ENCODE measurements around the gene STX11. TPM values are rescaled to one million over a fixed set of nuclear protein-coding genes. Genes with fewer than 3 reads are reported as not detected.

STX11 gene
- total RNA-seq, 1 experiment from 2014 or later = 0.24 TPM

- Mint-ChIP-seq H3K9me3 (ENCODE audit: low read depth, unreplicated experiment) (no peaks in the 10 kb centered on the region), H3K27me3 (ENCODE audit: unreplicated experiment) (no peaks in the 10 kb centered on the region), H3K27ac (ENCODE audit: unreplicated experiment) (no peak overlapping the region), H3K36me3 (ENCODE audit: insufficient read depth, unreplicated experiment) (no peaks in the 10 kb centered on the region), H3K4me1 (ENCODE audit: low read depth, unreplicated experiment) (peaks cover 7% of the 10 kb centered on the region), H3K4me3 (ENCODE audit: low read depth, unreplicated experiment) (no peak overlapping the region)
- no peak for DNase-seq
- intact Hi-C loops (cut with micrococcal nuclease; ENCODE audit: unreplicated experiment) = no loop called here
- CTCF ChIA-PET = no interaction called here
- no peak for TF ChIP-seq CTCF (IDR thresholded peaks at IDR 0.05; ENCODE audit: unreplicated experiment)
- no TSS peak for BruUV-seq (replicated peaks)
Measured at GRCh38 chr6:144162977-144163376, 12.7 kb downstream of the STX11 start.

GRCh38 chr6:144165784-144166183 lies 15.5 kb downstream of the STX11 start:
- Mint-ChIP-seq H3K27me3 (ENCODE audit: unreplicated experiment) (no peaks in the 10 kb centered on the region), H3K27ac (ENCODE audit: unreplicated experiment) (no peak overlapping the region), H3K36me3 (ENCODE audit: insufficient read depth, unreplicated experiment) (no peaks in the 10 kb centered on the region), H3K4me1 (ENCODE audit: low read depth, unreplicated experiment) (no peaks in the 10 kb centered on the region), H3K9me3 (ENCODE audit: low read depth, unreplicated experiment) (no peaks in the 10 kb centered on the region), H3K4me3 (ENCODE audit: low read depth, unreplicated experiment) (no peak overlapping the region)
- no peak for TF ChIP-seq CTCF (IDR thresholded peaks at IDR 0.05; ENCODE audit: unreplicated experiment)
- no peak for DNase-seq
- CTCF ChIA-PET = no interaction called here
- BruUV-seq (replicated peaks) = no TSS peak
- intact Hi-C loops (cut with micrococcal nuclease; ENCODE audit: unreplicated experiment) = no loop called here

DNA sequence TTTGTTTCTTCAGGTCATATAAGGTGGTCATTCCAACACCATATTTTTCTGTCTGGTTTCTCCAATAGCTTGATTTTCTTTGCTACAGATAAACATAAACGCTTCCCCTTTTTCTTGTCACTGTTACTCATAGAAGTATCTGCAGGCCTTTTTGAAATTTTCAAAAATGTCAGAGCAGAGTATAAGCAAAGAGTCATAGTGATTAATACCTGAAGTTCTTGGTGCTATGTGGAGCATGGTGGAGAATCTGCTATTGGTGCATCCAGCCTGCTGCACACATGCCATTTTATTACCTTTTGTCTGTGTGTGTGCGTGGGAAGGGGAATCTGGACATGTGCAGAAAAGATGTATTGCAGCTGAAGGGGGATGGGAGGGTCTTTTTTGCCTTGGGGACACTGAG lies 19.7 kb downstream of the STX11 start:
- Mint-ChIP-seq H3K27me3 (ENCODE audit: unreplicated experiment) (no peaks in the 10 kb centered on the region), H3K4me1 (ENCODE audit: low read depth, unreplicated experiment) (no peaks in the 10 kb centered on the region), H3K4me3 (ENCODE audit: low read depth, unreplicated experiment) (no peak overlapping the region), H3K9me3 (ENCODE audit: low read depth, unreplicated experiment) (no peaks in the 10 kb centered on the region), H3K36me3 (ENCODE audit: insufficient read depth, unreplicated experiment) (no peaks in the 10 kb centered on the region), H3K27ac (ENCODE audit: unreplicated experiment) (no peak overlapping the region)
- no peak for TF ChIP-seq CTCF (IDR thresholded peaks at IDR 0.05; ENCODE audit: unreplicated experiment)
- BruUV-seq (replicated peaks) = no TSS peak
- no peak for DNase-seq
- CTCF ChIA-PET = no interaction called here
- intact Hi-C loops (cut with micrococcal nuclease; ENCODE audit: unreplicated experiment) = no loop called here

GRCh38 chr6:144171406-144171805 lies 21.1 kb downstream of the STX11 start:
- Mint-ChIP-seq H3K36me3 (ENCODE audit: insufficient read depth, unreplicated experiment) (no peaks in the 10 kb centered on the region), H3K9me3 (ENCODE audit: low read depth, unreplicated experiment) (no peaks in the 10 kb centered on the region), H3K4me3 (ENCODE audit: low read depth, unreplicated experiment) (no peak overlapping the region), H3K27ac (ENCODE audit: unreplicated experiment) (no peak overlapping the region), H3K27me3 (ENCODE audit: unreplicated experiment) (no peaks in the 10 kb centered on the region), H3K4me1 (ENCODE audit: low read depth, unreplicated experiment) (no peaks in the 10 kb centered on the region)
- CTCF ChIA-PET = interaction anchor here (0.8 kb wide), 1 partner anchor 33 kb away, joined by 3 read pairs; no protein-coding TSS in a partner anchor
- intact Hi-C loops (cut with micrococcal nuclease; ENCODE audit: unreplicated experiment) = no loop called here
- no TSS peak for BruUV-seq (replicated peaks)
- TF ChIP-seq CTCF (IDR thresholded peaks at IDR 0.05; ENCODE audit: unreplicated experiment) = no peak
- no peak for DNase-seq

Data from Calu3 (cell line).